GM12875 (cell line): ENCODE data around the gene LRRC71.

Experiments used
- H3K4me3 ChIP-seq: one replicate; pipeline ENCODE4 v1.5.1; 2011; ENCODE audit warnings: low read depth, low read length, control low read depth
- CTCF ChIP-seq: IDR thresholded peaks from 2 replicates; pipeline ENCODE4 v1.5.1; 2011; ENCODE audit warnings: low read depth, mild to moderate bottlenecking, control low read depth, inconsistent platforms, low read length, moderate library complexity, borderline replicate concordance; ENCODE audit not compliant: insufficient read depth

Gene LRRC71

GRCh38 chr1:156877433-156878170, 42.8 kb upstream of the LRRC71 start:
- no peak for TF ChIP-seq CTCF
- H3K4me3 ChIP-seq, result no peak overlapping the region

- no peak for TF ChIP-seq CTCF
- H3K4me3 ChIP-seq, result no peak overlapping the region
These were observed 40.6 kb upstream of the LRRC71 start for GRCh38 chr1:156879876-156880275.

GRCh38 chr1:156880473-156880872, 40.0 kb upstream of the LRRC71 start:
- TF ChIP-seq CTCF, result no peak
- H3K4me3 ChIP-seq, result no peak overlapping the region

GRCh38 chr1:156881101-156881500, 39.3 kb upstream of the LRRC71 start:
- no peak for TF ChIP-seq CTCF
- H3K4me3 ChIP-seq, result no peak overlapping the region

GRCh38 chr1:156881663-156882062, 38.8 kb upstream of the LRRC71 start:
- H3K4me3 ChIP-seq, result no peak overlapping the region
- no peak for TF ChIP-seq CTCF

- no peak overlapping the region for H3K4me3 ChIP-seq
- no peak for TF ChIP-seq CTCF
These were observed 37.9 kb upstream of the LRRC71 start for GRCh38 chr1:156882543-156882942.

GRCh38 chr1:156883919-156884318, 36.5 kb upstream of the LRRC71 start:
- no peak for TF ChIP-seq CTCF
- no peak overlapping the region for H3K4me3 ChIP-seq
